COLO668 (cell line): ENCODE results near the gene SH2D1B.

Source experiments
- DNase-seq: peaks from one replicate; lab custom pipeline; 2025; ENCODE audit not compliant: unreplicated experiment; lab: John Stamatoyannopoulos, UW

Gene SH2D1B

GRCh38 chr1:162383516-162383915, 28.4 kb downstream of the SH2D1B start:
- DNase-seq: no peak

GRCh38 chr1:162383091-162383490, 28.8 kb downstream of the SH2D1B start:
- no peak for DNase-seq

GRCh38 chr1:162381941-162382750, 29.8 kb downstream of the SH2D1B start:
- DNase-seq: no peak

GRCh38 chr1:162381383-162381782, 30.6 kb downstream of the SH2D1B start, which contains the start of gene C1orf226:
Gene C1orf226, plus strand, starts transcription at chr1:162381728. Its CDS starts 174 bp downstream, at chr1:162381902.
- no peak for DNase-seq

GRCh38 chr1:162380061-162380846, 31.7 kb downstream of the SH2D1B start:
- DNase-seq: no peak

GRCh38 chr1:162376691-162377090, 35.2 kb downstream of the SH2D1B start, which contains the start of gene SPATA46:
Gene SPATA46, minus strand, starts transcription at chr1:162376854. Its CDS starts 64 bp downstream, at chr1:162376790.
- DNase-seq: no peak

GRCh38 chr1:162375463-162375862, 36.5 kb downstream of the SH2D1B start:
- DNase-seq: no peak

GRCh38 chr1:162374406-162374805, 37.5 kb downstream of the SH2D1B start:
- no peak for DNase-seq

- no peak for DNase-seq
Observed at GRCh38 chr1:162373541-162374260, 38.2 kb downstream of the SH2D1B start.

GRCh38 chr1:162373072-162373427, 38.9 kb downstream of the SH2D1B start:
- DNase-seq: no peak

GRCh38 chr1:162372159-162373071, 39.5 kb downstream of the SH2D1B start:
- DNase-seq: no peak

GRCh38 chr1:162371611-162372010, 40.3 kb downstream of the SH2D1B start:
- DNase-seq: no peak

- no peak for DNase-seq
Observed at GRCh38 chr1:162370721-162371120, 41.2 kb downstream of the SH2D1B start.

GRCh38 chr1:162370161-162370560, 41.8 kb downstream of the SH2D1B start:
- DNase-seq: no peak

GRCh38 chr1:162369571-162369970, 42.4 kb downstream of the SH2D1B start:
- DNase-seq: no peak

GRCh38 chr1:162368451-162368850, 43.5 kb downstream of the SH2D1B start:
- no peak for DNase-seq

- no peak for DNase-seq
Observed at GRCh38 chr1:162367772-162368171, 44.2 kb downstream of the SH2D1B start.

- no peak for DNase-seq
Observed at GRCh38 chr1:162367073-162367472, 44.9 kb downstream of the SH2D1B start.

- no peak for DNase-seq
Observed at GRCh38 chr1:162366671-162367070, 45.3 kb downstream of the SH2D1B start.

- DNase-seq: no peak
Observed at GRCh38 chr1:162366149-162366548, 45.8 kb downstream of the SH2D1B start.
